Cardiac fibroblast (primary cell): ENCODE results near the gene GAP43.

Source experiments
- DNase-seq, 2 donors: peaks; one replicate each; pipeline versions ENCODE4 v3.0.0 to v3.0.0-alpha.2; 2010; ENCODE audit warnings: low read depth in 2 of 2
- H3K4me3 ChIP-seq, 2 donors: replicated peaks in 1 of 2; 1 replicate in 1 of 2; 2 replicates in 1 of 2; pipeline ENCODE4 v1.5.1; 2011; ENCODE audit warnings: low read depth in 2 of 2, low read length in 2 of 2, mild to moderate bottlenecking in 2 of 2, moderate library complexity in 1 of 2
- TF ChIP-seq, protein P1 (sequence below): IDR thresholded peaks from one replicate; pipeline ENCODE4 v1.5.1; 2011; ENCODE audit warnings: low read depth, mild to moderate bottlenecking, low read length, inconsistent platforms

GAP43 gene

DNA sequence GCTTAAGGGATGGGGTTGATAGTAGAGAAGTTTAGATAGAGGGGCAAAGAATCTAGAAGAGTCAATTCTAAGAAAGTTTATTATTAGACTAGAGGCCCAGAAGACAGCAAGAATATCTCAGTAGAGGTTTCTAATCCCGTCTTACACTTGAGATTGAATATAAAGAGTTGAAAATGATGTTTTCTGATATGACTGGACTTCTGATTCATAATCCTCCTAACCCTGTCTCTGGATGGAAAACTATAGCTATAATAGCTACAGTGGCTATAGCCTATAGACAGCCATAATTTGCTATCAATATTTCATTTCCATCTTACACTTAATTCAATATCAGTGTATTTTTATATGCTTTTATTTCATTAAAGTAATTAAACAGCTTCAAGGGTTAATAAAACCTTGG is 60.0 kb downstream of the GAP43 start:
- no peak for DNase-seq
- no peak overlapping the region for H3K4me3 ChIP-seq
- TF ChIP-seq, protein P1, sequence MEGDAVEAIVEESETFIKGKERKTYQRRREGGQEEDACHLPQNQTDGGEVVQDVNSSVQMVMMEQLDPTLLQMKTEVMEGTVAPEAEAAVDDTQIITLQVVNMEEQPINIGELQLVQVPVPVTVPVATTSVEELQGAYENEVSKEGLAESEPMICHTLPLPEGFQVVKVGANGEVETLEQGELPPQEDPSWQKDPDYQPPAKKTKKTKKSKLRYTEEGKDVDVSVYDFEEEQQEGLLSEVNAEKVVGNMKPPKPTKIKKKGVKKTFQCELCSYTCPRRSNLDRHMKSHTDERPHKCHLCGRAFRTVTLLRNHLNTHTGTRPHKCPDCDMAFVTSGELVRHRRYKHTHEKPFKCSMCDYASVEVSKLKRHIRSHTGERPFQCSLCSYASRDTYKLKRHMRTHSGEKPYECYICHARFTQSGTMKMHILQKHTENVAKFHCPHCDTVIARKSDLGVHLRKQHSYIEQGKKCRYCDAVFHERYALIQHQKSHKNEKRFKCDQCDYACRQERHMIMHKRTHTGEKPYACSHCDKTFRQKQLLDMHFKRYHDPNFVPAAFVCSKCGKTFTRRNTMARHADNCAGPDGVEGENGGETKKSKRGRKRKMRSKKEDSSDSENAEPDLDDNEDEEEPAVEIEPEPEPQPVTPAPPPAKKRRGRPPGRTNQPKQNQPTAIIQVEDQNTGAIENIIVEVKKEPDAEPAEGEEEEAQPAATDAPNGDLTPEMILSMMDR, result no peak

DNA sequence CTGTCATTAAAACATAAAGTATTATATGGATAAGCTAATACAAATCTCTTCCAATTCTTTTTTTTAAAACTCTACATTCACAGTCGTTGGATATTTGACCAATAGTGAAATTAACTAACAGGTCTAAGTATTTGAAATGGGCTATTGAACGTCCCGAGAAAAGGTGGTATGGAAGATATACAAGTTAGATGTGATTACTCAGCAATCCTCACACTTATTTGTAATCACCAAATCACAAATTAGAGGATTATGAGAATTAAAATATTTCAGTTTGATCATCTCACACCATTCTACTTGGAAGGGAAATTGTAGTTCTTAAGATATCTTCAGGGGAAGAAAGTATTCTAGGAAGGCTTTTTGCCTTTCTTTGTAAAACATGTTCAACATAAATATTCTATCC is 60.5 kb downstream of the GAP43 start:
- no peak overlapping the region for H3K4me3 ChIP-seq
- DNase-seq, result no peak
- TF ChIP-seq, protein P1, result no peak

DNA sequence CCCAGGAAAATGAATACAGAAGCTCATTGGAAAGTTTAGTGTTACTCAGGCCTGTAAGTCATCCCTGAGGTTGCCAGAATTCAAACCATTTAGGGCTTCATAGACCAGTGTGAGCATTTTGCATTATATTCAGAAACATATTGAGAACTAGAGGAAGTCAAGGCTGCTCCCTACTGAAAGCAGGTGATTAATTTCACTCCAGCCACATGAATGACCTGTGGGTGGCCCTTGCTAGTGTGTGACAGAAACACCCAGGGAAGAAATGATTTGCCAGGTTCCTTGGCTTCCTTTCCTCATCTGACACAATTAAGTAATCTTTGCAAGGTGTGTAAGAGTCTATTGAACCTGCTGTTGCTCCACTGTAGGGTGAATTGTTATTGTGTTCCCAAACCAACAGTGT is 61.8 kb downstream of the GAP43 start:
- TF ChIP-seq, protein P1, result no peak
- no peak for DNase-seq
- H3K4me3 ChIP-seq, result no peak overlapping the region

DNA sequence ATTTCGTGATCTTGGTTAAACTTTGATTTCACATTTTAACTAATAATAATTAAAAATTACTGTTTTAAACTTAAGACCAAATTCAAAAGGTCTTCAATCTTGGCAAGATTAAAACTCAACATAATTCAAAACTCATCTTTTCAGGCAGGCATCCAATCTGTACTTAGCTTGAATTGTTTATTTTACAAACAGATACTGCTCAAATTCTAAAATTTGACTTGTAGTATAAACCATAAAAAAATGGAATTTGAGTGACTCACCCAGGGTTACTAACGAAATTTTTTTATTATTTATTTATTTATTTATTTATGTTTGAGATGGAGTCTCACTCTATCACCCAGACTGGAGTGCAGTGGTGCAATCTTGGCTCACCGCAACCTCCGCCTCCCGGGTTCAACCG is 64.4 kb downstream of the GAP43 start:
- DNase-seq, result peak in 1 of 2 donors; percentile 18
- H3K4me3 ChIP-seq, result no peak overlapping the region
- TF ChIP-seq, protein P1, result no peak

DNA sequence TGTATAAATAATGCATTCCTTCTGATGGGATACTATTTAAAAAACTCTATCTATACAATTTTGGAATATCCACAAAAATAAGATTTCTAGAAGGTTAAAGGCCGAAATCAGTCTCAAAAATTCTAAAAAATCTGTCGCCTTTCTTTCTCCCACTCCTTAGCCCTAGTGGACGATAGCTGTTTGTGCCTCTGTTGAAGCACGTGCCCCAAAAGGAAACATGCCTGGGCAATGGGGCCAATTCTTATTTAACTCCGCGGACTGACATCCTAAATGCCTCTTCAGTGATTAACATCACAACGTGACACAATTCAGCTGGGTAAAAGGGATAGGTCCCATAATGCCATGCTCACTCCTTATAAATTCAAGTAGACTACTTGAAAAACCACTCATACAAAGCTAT is 65.1 kb downstream of the GAP43 start:
- no peak overlapping the region for H3K4me3 ChIP-seq
- TF ChIP-seq, protein P1, result no peak
- no peak for DNase-seq

DNA sequence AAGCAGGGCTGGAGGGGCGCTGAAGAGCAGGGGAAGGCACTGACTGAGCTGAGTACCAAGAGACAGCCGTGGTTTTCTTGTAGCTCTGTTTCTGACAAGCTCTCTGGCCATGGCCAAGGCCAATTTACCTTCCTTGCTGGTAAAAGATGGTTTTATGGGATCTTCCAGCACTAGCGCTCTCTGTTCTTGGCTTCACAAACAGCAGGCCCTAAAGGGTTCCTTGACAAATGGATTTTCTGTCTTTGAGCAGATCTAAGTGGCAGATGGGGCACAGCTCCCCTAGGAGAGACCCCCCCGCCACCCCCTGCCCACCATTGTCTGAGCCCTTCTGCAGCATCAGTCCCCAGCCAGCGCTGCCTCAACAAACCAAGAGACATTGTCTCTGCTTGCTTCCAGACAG is 66.6 kb downstream of the GAP43 start:
- no peak overlapping the region for H3K4me3 ChIP-seq
- TF ChIP-seq, protein P1, result no peak
- no peak for DNase-seq

DNA sequence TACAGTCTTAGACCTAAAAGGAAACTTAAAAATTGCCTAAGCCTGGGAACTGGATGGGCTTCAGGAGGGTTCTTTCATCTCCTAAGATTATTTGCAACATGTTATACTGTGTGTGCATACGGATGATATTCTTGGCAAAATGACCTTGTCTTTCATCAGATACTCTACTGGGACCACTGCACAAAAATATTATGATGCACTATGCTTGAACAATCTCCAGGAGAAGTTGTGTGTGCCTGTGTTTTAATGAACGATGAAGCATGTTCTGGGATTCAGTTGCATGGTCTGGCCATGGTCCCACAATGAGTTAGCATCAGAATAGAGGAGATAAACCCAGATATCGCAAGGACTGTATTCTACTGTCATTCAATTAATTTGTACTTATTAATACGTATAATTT is 68.7 kb downstream of the GAP43 start:
- DNase-seq, result no peak
- H3K4me3 ChIP-seq, result no peak overlapping the region
- TF ChIP-seq, protein P1, result no peak
